H9 (cell line): ENCODE results near the gene ATG101. TPM values are rescaled to one million over a fixed set of nuclear protein-coding genes. Genes with fewer than 3 reads are reported as not detected.

Experiments used
- DNase-seq: peaks from one replicate; pipeline ENCODE4 v3.0.0-alpha.2; 2017
- H2AFZ ChIP-seq: one replicate; pipeline ENCODE4 v1.6.1; 2013; ENCODE audit warnings: mild to moderate bottlenecking, low read length, control low read depth, moderate library complexity
- H2AK5ac ChIP-seq: 2 replicates; pipeline ENCODE4 v1.6.1; 2013; ENCODE audit warnings: low read length, control low read depth, mixed read lengths; ENCODE audit not compliant: insufficient read length
- H2BK120ac ChIP-seq: one replicate; pipeline ENCODE4 v1.6.1; 2013; ENCODE audit warnings: low read depth, mild to moderate bottlenecking, low read length, control low read depth, inconsistent platforms; ENCODE audit not compliant: poor library complexity, severe bottlenecking
- H2BK12ac ChIP-seq: 2 replicates; pipeline ENCODE4 v1.6.1; 2013; ENCODE audit warnings: low read length, control low read depth, mixed read lengths, low read depth; ENCODE audit not compliant: insufficient read length
- H2BK15ac ChIP-seq: 2 replicates; pipeline ENCODE4 v1.6.1; 2013; ENCODE audit warnings: low read depth, low read length, control low read depth
- H2BK20ac ChIP-seq: one replicate; pipeline ENCODE4 v1.6.1; 2013; ENCODE audit warnings: low read depth, mild to moderate bottlenecking, low read length, control low read depth, inconsistent platforms; ENCODE audit not compliant: poor library complexity, severe bottlenecking
- H2BK5ac ChIP-seq: 2 replicates; pipeline ENCODE4 v1.6.1; 2013; ENCODE audit warnings: low read length, control low read depth, mixed read lengths; ENCODE audit not compliant: insufficient read length
- H3K14ac ChIP-seq: 2 replicates; pipeline ENCODE4 v1.6.1; 2013; ENCODE audit warnings: low read length, control low read depth; ENCODE audit not compliant: insufficient read depth
- H3K18ac ChIP-seq: 2 replicates; pipeline ENCODE4 v1.6.1; 2013; ENCODE audit warnings: low read depth, mild to moderate bottlenecking, mixed read lengths, low read length, control low read depth; ENCODE audit not compliant: insufficient read length
- H3K23ac ChIP-seq: 2 replicates; pipeline ENCODE4 v1.6.1; 2013; ENCODE audit warnings: low read length, control low read depth, mixed read lengths, low read depth; ENCODE audit not compliant: insufficient read length
- H3K23me2 ChIP-seq: 2 replicates; pipeline ENCODE4 v1.6.1; 2013; ENCODE audit warnings: low read depth, mild to moderate bottlenecking, mixed read lengths, low read length, control low read depth; ENCODE audit not compliant: insufficient read length, poor library complexity, severe bottlenecking
- H3K27ac ChIP-seq: 2 replicates; pipeline ENCODE4 v1.5.1; 2013; ENCODE audit warnings: low read length, control low read depth, mixed read lengths, low read depth; ENCODE audit not compliant: insufficient read length
- H3K27me3 ChIP-seq: 2 replicates; pipeline ENCODE4 v1.6.1; 2013; ENCODE audit warnings: low read length, control low read depth, inconsistent platforms; ENCODE audit not compliant: insufficient read depth
- H3K4ac ChIP-seq: 2 replicates; pipeline ENCODE4 v1.6.1; 2013; ENCODE audit warnings: low read depth, mild to moderate bottlenecking, control low read depth, inconsistent platforms, low read length, moderate library complexity
- H3K4me1 ChIP-seq: 2 replicates; pipeline ENCODE4 v1.6.1; 2013; ENCODE audit warnings: low read length, control low read depth, inconsistent platforms; ENCODE audit not compliant: insufficient read depth
- H3K4me2 ChIP-seq: 2 replicates; pipeline ENCODE4 v1.6.1; 2013; ENCODE audit warnings: low read length, control low read depth, mixed read lengths; ENCODE audit not compliant: insufficient read length, insufficient read depth
- H3K56ac ChIP-seq: 2 replicates; pipeline ENCODE4 v1.6.1; 2013; ENCODE audit warnings: low read depth, mild to moderate bottlenecking, mixed read lengths, low read length, control low read depth; ENCODE audit not compliant: insufficient read length
- H3K79me1 ChIP-seq: 2 replicates; pipeline ENCODE4 v1.6.1; 2013; ENCODE audit warnings: low read depth, mild to moderate bottlenecking, moderate library complexity, low read length, control low read depth, inconsistent platforms; ENCODE audit not compliant: insufficient read depth, poor library complexity, severe bottlenecking
- H3K79me2 ChIP-seq: 2 replicates; pipeline ENCODE4 v1.6.1; 2013; ENCODE audit warnings: low read length, control low read depth, inconsistent platforms; ENCODE audit not compliant: insufficient read depth
- H3K9ac ChIP-seq: 2 replicates; pipeline ENCODE4 v1.6.1; 2013; ENCODE audit warnings: low read length, control low read depth, mixed read lengths; ENCODE audit not compliant: insufficient read length; ENCODE audit errors: extremely low read depth
- H3K9me3 ChIP-seq: one replicate; pipeline ENCODE4 v1.6.1; 2013; ENCODE audit warnings: low read depth, low read length, inconsistent platforms; ENCODE audit not compliant: control insufficient read depth
- H3T11ph ChIP-seq: one replicate; pipeline ENCODE4 v1.6.1; 2013; ENCODE audit warnings: mild to moderate bottlenecking, low read length, control low read depth, inconsistent platforms
- H4K20me1 ChIP-seq: one replicate; pipeline ENCODE4 v1.6.1; 2013; ENCODE audit not compliant: control insufficient read depth, insufficient read length, insufficient read depth
- H4K5ac ChIP-seq: 2 replicates; pipeline ENCODE4 v1.6.1; 2013; ENCODE audit warnings: low read depth, mild to moderate bottlenecking, mixed read lengths, low read length, control low read depth; ENCODE audit not compliant: insufficient read length
- H4K8ac ChIP-seq: replicated peaks from 2 replicates; pipeline ENCODE4 v1.6.1; 2013; ENCODE audit warnings: low read length, control low read depth, mixed read lengths, low read depth; ENCODE audit not compliant: insufficient read length
- H4K91ac ChIP-seq: 2 replicates; pipeline ENCODE4 v1.6.1; 2013; ENCODE audit warnings: low read depth, mild to moderate bottlenecking, moderate library complexity, mixed read lengths, low read length, control low read depth; ENCODE audit not compliant: insufficient read length
- H3K27ac Mint-ChIP-seq, 3 experiments: 2 replicates in 2 of 3; 3 replicates in 1 of 3; pipeline ENCODE4 v1.8.0; 2020 to 2021; ENCODE audit warnings: mixed read lengths in 3 of 3, mild to moderate bottlenecking in 1 of 3, moderate library complexity in 1 of 3
- H3K27me3 Mint-ChIP-seq: 2 replicates; pipeline ENCODE4 v1.8.0; 2021; ENCODE audit warnings: low read depth, mild to moderate bottlenecking, moderate library complexity, mixed read lengths
- H3K36me3 Mint-ChIP-seq, 3 experiments: 2 replicates in 2 of 3; 3 replicates in 1 of 3; pipeline ENCODE4 v1.8.0; 2020 to 2021; ENCODE audit warnings: low read depth in 3 of 3, mixed read lengths in 3 of 3; ENCODE audit not compliant: insufficient read depth in 1 of 3
- H3K4me1 Mint-ChIP-seq, 2 experiments: 2 replicates each; pipeline ENCODE4 v1.8.0; 2020; ENCODE audit warnings: mixed read lengths in 2 of 2
- H3K4me3 Mint-ChIP-seq, 2 experiments: 2 replicates in 1 of 2; 3 replicates in 1 of 2; pipeline ENCODE4 v1.8.0; 2020 to 2021; ENCODE audit warnings: mild to moderate bottlenecking in 2 of 2, mixed read lengths in 2 of 2, moderate library complexity in 1 of 2
- H3K9me3 Mint-ChIP-seq, 2 experiments: 2 replicates in 1 of 2; 3 replicates in 1 of 2; pipeline ENCODE4 v1.8.0; 2020; ENCODE audit warnings: mild to moderate bottlenecking in 2 of 2, mixed read lengths in 2 of 2, moderate library complexity in 1 of 2
- WGBS: extraction: QIAGEN DNeasy Blood & Tissue Kit; methylation state at CpG from one replicate; pipeline ENCODE4 v1.1.7; 2013; ENCODE audit warnings: missing lambda C conversion rate, low lambda C conversion rate, mixed read lengths; ENCODE audit not compliant: insufficient read length; ENCODE audit errors: extremely low coverage; 5-methylcytosine and 5-hydroxymethylcytosine counted together
- total RNA-seq: library from RNA; stranded (reverse); gene quantifications from 2 replicates; pipeline ENCODE4 v1.2.1, GENCODE V29; 2021
- TF ChIP-seq, protein P1 (sequence below): fragments of 200-600 bp; sonication (generic); conservative IDR thresholded peaks from 3 replicates; pipeline ENCODE4 v1.8.0; 2021; ENCODE audit warnings: antibody characterized with exemption, mild to moderate bottlenecking

The ATG101 gene
- total RNA-seq, 1 experiment from 2014 or later: 58.3 TPM

DNA sequence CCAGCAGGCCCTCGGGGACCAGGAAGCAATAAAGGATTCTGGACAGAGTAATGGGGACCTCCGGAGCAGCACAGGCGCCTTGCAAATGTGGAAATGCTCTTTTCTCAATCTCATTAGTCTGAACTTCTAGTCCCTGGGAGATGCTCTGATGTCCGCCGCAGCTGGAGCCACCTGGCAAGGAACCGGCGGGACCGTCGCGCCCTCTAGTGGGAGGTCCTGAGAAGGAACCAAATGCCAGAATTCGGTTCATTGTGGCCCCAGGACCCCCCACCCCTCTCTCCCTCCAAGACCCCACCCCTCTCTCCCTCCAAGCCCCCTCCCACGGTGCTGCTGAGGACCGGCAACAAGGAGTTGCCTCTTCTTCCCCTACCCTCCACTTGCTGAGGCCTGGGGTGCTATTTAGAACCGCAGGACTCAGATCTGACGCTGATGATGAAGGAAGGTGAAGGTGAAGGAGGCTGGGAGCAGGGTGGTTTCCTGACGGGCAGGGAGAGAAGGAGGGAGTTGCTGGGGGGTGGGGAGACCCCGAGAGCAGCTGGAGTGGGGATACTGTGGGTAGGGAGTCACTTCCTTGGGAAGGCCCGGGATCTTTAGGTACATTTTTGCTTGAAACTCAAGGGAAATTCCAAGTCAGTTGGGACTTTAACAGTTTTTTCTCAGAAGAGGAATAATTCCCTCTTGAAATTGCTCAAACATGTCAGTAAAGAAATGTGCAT lies 52.2 kb downstream of the ATG101 start:
- no peak overlapping the region for H2BK15ac ChIP-seq
- no peak overlapping the region for H3T11ph ChIP-seq
- WGBS: no CpG with 5 or more reads among the region's 18 CpGs
- no peaks in the 10 kb centered on the region for H3K27me3 ChIP-seq
- Mint-ChIP-seq H3K9me3 (no peaks in the 10 kb centered on the region), H3K36me3 (no peaks in the 10 kb centered on the region; a peak in 1 of 7 replicates), H3K27ac (peak overlapping the region in 1 of 3 experiments; percentile 18; a peak in 1 of 7 replicates), H3K4me3 (peak overlapping the region; percentile 36 to 50), H3K27me3 (peaks cover 9% of the 10 kb centered on the region), H3K4me1 (peaks cover 71 to 87% of the 10 kb centered on the region in 2 experiments)
- no peak overlapping the region for H2BK120ac ChIP-seq
- no peak overlapping the region for H3K23ac ChIP-seq
- no peak overlapping the region for H2BK20ac ChIP-seq
- H2AFZ ChIP-seq: no peak overlapping the region
- H3K56ac ChIP-seq: no peak overlapping the region
- no peak overlapping the region for H2AK5ac ChIP-seq
- H4K5ac ChIP-seq: no peak overlapping the region
- peak; percentile 89 for DNase-seq
- H3K4ac ChIP-seq: no peak overlapping the region
- no peak overlapping the region for H3K18ac ChIP-seq
- H4K91ac ChIP-seq: no peak overlapping the region
- no peaks in the 10 kb centered on the region for H4K20me1 ChIP-seq
- H3K14ac ChIP-seq: no peak overlapping the region
- H3K9ac ChIP-seq: no peak overlapping the region
- no peaks in the 10 kb centered on the region for H3K79me2 ChIP-seq
- H3K27ac ChIP-seq: no peak overlapping the region
- peak overlapping the region; percentile 26 for H3K4me2 ChIP-seq
- TF ChIP-seq, protein P1, sequence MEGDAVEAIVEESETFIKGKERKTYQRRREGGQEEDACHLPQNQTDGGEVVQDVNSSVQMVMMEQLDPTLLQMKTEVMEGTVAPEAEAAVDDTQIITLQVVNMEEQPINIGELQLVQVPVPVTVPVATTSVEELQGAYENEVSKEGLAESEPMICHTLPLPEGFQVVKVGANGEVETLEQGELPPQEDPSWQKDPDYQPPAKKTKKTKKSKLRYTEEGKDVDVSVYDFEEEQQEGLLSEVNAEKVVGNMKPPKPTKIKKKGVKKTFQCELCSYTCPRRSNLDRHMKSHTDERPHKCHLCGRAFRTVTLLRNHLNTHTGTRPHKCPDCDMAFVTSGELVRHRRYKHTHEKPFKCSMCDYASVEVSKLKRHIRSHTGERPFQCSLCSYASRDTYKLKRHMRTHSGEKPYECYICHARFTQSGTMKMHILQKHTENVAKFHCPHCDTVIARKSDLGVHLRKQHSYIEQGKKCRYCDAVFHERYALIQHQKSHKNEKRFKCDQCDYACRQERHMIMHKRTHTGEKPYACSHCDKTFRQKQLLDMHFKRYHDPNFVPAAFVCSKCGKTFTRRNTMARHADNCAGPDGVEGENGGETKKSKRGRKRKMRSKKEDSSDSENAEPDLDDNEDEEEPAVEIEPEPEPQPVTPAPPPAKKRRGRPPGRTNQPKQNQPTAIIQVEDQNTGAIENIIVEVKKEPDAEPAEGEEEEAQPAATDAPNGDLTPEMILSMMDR: peak; percentile 92
- H4K8ac ChIP-seq: no peak overlapping the region
- no peak overlapping the region for H2BK5ac ChIP-seq
- no peak overlapping the region for H2BK12ac ChIP-seq
- H3K79me1 ChIP-seq: no peaks in the 10 kb centered on the region
- H3K23me2 ChIP-seq: no peaks in the 10 kb centered on the region
- H3K4me1 ChIP-seq: peaks cover 38% of the 10 kb centered on the region
- no peaks in the 10 kb centered on the region for H3K9me3 ChIP-seq
